22Rv1 (cell line): ENCODE data around the gene CMC2.

ENCODE experiments used
- ZFX ChIP-seq: fragments of 450-650 bp; IDR thresholded peaks from 2 replicates; pipeline ENCODE4 v1.6.1; 2017; ENCODE audit warnings: antibody characterized with exemption, borderline replicate concordance
- TF ChIP-seq, protein P1 (sequence below): fragments of 450-650 bp; IDR thresholded peaks from 2 replicates; pipeline ENCODE4 v1.5.1; 2017; ENCODE audit warnings: mild to moderate bottlenecking

DNA sequence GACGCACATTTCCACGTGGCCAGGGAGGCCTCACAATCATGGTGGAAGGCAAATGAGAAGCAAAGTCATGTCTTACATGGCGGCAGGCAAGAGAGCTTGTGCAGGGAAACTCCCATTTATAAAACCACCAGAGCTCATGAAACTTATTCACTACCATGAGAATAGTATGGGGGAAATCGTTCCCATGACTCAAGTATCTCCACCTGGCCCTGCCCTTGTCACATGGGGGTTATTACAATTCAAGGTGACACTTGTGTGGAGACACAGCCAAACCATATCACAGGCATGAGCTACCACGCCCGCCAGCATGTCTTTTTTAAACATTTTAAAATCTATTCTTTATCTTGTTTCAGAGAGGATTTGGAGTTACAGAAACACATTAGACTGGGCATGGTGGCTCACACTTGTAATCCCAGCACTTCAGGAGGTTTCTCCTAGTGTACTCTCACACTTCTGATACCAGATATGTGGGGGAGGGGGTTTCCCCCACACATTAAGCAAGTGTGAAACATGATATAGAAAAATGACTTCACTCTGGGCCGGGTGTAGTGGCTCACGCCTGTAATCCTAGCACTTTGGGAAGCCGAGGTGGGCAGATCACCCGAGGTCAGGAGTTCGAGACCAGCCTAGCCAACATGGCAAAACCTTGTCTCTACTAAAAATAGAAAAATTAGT is 23.4 kb upstream of the CMC2 start:
- TF ChIP-seq, protein P1, sequence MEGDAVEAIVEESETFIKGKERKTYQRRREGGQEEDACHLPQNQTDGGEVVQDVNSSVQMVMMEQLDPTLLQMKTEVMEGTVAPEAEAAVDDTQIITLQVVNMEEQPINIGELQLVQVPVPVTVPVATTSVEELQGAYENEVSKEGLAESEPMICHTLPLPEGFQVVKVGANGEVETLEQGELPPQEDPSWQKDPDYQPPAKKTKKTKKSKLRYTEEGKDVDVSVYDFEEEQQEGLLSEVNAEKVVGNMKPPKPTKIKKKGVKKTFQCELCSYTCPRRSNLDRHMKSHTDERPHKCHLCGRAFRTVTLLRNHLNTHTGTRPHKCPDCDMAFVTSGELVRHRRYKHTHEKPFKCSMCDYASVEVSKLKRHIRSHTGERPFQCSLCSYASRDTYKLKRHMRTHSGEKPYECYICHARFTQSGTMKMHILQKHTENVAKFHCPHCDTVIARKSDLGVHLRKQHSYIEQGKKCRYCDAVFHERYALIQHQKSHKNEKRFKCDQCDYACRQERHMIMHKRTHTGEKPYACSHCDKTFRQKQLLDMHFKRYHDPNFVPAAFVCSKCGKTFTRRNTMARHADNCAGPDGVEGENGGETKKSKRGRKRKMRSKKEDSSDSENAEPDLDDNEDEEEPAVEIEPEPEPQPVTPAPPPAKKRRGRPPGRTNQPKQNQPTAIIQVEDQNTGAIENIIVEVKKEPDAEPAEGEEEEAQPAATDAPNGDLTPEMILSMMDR, result no peak
- no peak for TF ChIP-seq ZFX
